Measurements from ENCODE around the gene KCND3.

- TF ChIP-seq CTCF (IDR thresholded peaks at IDR 0.05) (no peak), POLR2A (IDR thresholded peaks at IDR 0.05) (no peak)
These were observed 132.9 kb downstream of the KCND3 start for GRCh38 chr1:111856411-111857185.

Data from tibial nerve (tissue), 3 donors.